PC-9 (cell line): ENCODE results near the gene PSMB5.

Experiments
- EZH2 ChIP-seq: fragments of 200-600 bp; sonication (generic); IDR thresholded peaks from 2 replicates; pipeline ENCODE4 v1.8.0; 2017; ENCODE audit warnings: antibody characterized with exemption, low read depth
- TF ChIP-seq, protein P1 (sequence below): fragments of 200-600 bp; sonication (generic); conservative IDR thresholded peaks from 2 replicates; pipeline ENCODE4 v1.6.1; 2017; ENCODE audit warnings: mixed run types, antibody characterized with exemption, mild to moderate bottlenecking, moderate library complexity

DNA sequence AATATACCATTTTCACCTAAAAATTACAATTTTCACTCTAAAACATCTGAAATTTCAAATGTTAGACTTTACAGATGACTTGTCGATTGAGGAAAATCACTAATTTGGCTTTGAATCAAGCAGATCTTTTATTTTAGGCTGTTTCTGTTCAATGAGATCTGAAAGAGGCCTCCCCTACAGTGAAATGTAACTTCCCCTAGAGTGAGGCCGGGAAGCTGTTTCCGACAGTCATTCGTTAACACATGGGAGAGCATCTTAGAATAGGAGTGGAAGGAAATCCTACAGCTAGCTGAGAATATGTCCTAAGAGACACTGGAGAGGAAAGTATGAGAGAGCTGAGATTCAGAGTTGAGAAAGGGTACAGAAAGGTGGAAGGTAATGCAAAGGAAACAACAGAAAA, 19.1 kb downstream of the PSMB5 start:
- TF ChIP-seq, protein P1, sequence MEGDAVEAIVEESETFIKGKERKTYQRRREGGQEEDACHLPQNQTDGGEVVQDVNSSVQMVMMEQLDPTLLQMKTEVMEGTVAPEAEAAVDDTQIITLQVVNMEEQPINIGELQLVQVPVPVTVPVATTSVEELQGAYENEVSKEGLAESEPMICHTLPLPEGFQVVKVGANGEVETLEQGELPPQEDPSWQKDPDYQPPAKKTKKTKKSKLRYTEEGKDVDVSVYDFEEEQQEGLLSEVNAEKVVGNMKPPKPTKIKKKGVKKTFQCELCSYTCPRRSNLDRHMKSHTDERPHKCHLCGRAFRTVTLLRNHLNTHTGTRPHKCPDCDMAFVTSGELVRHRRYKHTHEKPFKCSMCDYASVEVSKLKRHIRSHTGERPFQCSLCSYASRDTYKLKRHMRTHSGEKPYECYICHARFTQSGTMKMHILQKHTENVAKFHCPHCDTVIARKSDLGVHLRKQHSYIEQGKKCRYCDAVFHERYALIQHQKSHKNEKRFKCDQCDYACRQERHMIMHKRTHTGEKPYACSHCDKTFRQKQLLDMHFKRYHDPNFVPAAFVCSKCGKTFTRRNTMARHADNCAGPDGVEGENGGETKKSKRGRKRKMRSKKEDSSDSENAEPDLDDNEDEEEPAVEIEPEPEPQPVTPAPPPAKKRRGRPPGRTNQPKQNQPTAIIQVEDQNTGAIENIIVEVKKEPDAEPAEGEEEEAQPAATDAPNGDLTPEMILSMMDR, result no peak
- no peak for TF ChIP-seq EZH2
